Amniotic epithelial cell (primary cell): ENCODE measurements around the gene DNAL1.
"Not testable (repeated sequence)": the region's sequence is repeated elsewhere in the genome, so short reads cannot be mapped to it uniquely, and the experiment has no call there.

Experiments used
- DNase-seq: peaks from one replicate; pipeline ENCODE4 v3.0.0-alpha.2; 2010; ENCODE audit warnings: low read depth

The DNAL1 gene, protein sequence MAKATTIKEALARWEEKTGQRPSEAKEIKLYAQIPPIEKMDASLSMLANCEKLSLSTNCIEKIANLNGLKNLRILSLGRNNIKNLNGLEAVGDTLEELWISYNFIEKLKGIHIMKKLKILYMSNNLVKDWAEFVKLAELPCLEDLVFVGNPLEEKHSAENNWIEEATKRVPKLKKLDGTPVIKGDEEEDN

DNA sequence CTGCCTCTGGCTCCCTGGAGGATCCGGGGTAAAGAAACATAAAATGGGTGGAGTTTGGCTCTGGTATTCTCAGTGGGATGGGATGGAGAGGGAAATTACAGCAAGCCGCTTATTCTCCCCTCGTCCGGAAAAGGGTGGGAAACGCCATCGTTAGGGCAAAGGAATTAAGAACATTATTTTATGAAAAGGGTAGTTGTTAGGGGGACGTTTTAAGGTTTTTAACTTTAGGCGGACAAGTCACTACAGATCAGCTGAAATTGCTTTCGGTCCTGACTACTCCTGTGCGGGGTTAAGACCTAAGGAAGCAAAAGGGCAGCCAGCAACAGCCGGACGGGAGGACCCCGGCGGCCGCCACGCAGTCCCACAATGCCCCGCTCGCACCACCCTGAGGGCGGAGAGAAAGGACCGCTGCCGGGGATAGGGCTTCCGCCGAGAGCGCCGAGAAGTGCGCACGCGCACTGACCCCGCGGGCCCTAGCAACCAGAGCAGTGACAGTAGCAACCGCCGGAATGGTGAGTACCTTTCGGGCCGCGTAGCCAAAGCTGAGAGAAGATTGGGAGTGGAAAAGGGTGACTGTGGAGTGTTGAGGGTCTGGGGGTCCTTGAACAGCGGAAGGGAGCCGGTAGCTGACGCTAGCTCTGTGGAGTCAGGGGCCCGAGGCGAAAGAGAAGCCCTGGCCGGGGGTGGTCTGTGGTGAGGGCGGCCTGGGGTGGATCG lies at the start of gene DNAL1:
TSS of gene DNAL1 (plus strand) at position 456 of the 717 bp plus-strand sequence. CDS start at position 510, 54 bp downstream.
- DNase-seq = peak; percentile 84

DNA sequence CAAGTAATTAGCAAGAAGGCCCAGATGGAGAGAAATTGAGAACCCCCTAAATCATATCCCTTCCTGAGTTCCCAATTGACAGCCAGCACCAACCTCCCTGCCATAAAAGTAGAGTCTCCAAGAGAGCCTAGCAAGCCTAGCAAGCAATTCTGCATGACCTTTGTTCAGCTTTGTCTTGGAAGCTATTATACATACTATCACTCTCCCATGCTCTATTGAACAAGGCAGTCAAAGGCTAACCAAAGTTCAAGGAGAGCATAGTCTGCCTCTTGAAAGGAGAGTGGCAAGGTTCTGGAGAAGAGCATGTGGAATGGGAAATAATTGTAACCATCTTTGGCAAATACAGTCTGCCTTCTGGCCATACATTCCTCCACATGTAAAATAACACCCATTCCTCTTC lies 45.3 kb upstream of the DNAL1 start:
- DNase-seq = no peak

DNA sequence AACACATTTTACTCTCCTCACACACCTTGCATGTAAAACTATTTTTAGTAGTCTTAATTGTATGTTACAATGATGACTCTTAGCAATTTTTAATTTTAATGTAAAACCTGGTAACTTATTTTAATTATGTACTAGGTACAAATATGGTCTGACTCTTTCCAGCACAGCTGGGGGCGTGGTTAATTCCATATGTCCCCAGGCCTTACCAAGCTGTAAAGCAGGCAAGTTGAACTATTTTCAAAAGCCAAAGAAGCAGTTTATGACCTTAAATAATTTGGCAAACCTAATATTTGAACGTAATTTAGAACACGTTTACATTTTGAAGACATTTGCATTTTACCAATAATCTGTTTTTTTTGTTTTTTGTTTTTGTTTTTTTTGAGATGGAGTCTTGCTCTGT lies 41.8 kb upstream of the DNAL1 start:
- DNase-seq = no peak

DNA sequence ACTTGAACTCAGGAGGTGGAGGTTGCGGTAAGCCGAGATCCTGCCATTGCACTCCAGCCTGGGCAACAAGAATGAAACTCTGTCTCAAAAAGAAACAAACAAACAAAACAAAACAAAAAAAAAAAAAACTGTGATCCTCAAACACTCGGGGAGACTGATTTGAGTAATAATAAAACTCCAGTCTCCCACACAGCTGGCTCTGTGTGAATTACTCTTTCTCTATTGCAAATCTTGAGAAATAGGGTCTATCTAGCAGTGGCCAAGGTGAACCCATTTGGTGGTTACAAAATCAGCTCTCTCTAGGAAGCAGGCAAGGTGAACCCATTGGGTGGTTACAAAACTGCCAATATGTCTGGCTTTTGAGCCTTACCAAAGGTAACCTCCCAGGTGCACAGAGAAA lies 38.5 kb upstream of the DNAL1 start:
- DNase-seq = no peak

DNA sequence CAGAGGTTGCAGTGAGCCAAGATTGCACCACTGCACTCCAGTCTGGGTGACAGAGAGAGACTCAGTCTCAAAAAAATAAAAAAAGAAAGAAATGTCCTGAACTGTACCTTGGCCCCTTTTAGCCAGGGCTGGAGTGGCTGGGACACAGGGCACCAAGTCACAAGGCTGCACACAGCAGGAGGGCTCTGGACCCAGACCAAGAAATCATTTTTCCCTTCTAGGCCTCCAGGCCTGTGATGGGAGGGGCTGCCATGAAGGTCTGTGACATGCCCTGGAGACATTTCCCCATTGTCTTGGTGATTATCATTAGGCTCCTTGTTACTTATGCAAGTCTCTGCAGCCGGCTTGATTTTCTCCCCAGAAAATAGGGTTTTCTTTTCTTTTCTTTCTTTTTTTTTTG lies 37.5 kb upstream of the DNAL1 start:
- DNase-seq = no peak

DNA sequence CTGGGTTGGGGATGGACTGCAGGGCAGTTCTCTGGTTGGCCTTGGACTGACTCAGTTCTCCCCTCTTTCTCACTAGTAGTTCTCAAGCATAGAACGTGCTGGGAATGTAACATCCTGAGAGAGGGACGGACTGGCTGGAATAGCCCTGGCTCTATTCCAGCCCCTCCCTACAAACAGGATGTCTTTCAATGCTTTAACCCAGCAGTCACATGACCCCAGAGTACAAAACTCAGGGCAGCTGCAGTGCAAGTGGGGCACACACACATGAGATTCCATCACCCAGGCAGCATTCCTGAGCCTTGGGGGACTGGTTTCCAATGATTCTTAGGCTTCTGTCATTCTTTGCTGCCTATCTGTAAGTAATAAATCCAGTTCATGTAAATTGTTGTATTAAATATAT lies 34.1 kb upstream of the DNAL1 start:
- peak; percentile 62 for DNase-seq

DNA sequence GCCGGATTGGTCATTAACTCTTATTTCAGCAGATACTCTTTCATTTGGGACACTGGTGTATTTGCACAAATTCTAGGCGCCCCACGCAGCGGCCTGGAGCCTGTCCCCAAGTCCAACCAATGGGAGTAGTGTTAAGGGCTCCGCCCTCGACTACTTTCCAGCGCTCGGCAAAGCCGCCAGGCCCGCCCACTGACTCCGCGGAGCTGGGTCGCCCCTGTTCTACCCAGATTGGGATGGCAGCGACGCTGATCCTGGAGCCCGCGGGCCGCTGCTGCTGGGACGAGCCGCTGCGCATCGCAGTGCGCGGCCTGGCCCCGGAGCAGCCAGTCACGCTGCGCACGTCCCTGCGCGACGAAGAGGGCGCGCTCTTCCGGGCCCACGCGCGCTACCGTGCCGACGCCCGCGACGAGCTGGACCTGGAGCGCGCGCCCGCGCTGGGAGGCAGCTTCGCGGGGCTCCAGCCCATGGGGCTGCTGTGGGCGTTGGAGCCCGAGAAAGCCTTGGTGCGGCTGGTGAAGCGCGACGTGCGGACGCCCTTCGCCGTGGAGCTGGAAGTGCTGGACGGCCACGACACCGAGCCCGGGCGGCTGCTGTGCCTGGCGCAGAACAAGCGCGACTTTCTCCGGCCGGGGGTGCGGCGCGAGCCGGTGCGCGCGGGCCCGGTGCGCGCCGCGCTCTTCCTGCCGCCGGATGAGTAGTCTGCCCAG lies 32.3 kb upstream of the DNAL1 start, which contains the start of gene ACOT6:
TSS of gene ACOT6 (plus strand) at position 179 of the 707 bp plus-strand sequence. CDS start at position 234, 55 bp downstream.
- peak; percentile 65 for DNase-seq

DNA sequence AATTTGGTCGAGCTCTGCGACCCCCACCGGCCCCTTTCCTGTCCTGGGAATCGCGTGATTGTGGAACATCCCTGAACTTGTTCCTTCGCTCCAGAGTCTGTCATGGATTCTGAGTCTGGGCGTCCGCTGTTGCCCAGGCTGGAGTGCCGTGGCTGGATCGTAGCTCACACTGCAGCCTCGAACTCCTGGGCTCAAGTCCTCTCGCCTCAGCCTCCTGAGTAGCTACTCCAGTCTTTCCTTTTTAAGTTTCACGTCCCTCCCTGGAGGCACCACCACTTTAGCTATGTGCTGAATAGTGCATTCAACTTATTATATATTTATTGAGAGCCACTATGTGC lies 31.8 kb upstream of the DNAL1 start:
- no peak for DNase-seq

DNA sequence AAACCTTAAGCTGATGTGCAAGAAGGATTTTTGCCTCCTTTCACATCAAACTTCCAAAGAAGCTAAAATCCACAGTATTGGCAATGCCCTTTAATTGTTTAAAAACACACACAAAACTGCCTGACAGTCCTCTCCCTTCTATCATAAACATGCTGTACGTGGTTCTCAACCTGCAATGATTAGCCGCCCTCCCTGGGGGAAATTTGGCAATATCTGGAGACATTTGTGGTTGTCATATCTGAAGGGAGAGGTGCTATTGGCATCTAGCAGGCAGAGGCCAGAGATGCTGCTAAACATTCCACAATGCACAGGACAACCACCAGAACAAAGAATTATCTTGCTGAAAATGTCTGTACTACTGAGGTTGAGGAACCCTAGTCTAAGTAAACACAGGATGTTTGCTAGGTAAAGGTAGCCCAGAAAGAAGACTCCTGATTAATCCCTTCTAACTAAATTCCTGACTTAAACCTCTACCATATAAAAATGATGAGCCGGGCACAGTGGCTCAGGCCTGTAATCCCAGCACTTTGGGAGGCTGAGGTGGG lies 31.3 kb upstream of the DNAL1 start:
- DNase-seq = no peak

DNA sequence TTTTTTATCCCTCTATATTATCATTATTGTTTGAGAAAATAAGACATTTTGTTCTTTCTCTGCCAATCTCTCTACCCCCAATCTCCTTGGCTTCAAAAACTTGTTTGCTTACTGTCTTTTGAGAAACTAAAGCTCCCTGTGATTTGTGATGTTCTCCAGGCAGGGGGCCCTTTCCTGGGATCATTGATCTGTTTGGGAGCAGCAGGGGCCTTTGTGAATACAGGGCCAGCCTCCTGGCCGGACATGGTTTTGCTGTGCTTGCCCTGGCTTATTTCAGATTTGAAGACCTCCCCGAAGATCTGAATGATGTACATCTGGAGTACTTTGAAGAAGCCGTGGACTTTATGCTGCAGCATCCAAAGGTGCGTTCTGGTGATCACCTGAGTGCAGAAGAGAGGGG lies 28.0 kb upstream of the DNAL1 start:
- no peak for DNase-seq

DNA sequence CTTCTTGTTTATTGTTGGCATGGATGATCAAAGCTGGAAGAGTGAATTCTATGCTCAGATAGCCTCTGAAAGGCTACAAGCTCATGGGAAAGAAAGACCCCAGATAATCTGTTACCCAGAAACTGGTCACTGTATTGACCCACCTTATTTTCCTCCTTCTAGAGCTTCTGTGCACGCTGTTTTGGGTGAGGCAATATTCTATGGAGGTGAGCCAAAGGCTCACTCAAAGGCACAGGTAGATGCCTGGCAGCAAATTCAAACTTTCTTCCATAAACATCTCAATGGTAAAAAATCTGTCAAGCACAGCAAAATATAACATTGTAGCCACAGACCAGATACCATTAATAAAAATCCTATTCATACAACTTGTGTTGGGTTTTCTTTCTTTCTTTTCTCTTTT lies 25.3 kb upstream of the DNAL1 start:
- no peak for DNase-seq

DNA sequence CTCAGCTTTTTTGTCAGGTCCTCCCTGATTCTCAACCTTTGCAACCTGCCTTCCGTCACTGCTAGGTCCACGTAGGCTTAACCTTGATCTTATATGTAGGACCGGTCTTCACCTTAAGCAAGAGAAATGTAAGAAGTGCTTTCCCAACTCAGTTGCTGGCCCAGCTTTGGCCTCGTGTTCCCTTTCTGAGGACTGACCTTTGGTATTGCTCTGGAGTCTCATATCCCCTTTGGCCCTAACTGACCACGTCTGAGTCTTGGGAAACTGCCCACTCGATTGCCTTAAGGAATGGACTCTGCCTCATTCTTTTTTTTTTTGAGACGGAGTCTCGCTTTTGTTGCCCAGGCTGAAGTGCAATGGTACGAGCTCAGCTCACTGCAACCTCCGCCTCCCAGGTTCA lies 24.5 kb upstream of the DNAL1 start:
- DNase-seq = no peak

DNA sequence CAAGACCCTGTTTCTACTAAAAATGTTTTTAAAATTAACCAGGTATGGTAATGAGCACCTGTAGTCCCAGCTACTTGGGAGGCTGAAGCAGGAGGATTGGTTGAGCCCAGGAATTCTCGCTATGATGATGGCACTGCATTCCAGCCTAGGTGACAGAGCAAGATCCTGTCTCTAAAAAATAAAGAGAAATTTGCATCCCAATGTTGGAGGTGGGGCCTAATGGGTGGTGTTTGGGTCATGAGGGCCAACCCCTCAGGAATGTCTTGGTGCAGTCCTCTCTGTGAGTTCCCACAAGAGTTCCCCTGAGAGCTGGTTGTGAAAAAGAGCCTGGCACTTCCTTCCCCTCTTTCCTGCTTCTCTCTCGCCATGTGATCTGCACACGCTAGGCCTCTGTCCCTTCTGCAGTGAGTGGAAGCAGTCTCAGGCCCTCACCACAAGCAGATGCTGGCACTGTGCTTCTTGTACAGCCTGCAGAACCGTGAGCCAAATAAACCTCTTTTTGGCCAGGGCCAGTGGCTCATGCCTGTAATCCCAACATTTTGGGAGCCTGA lies 21.2 kb upstream of the DNAL1 start:
- no peak for DNase-seq

DNA sequence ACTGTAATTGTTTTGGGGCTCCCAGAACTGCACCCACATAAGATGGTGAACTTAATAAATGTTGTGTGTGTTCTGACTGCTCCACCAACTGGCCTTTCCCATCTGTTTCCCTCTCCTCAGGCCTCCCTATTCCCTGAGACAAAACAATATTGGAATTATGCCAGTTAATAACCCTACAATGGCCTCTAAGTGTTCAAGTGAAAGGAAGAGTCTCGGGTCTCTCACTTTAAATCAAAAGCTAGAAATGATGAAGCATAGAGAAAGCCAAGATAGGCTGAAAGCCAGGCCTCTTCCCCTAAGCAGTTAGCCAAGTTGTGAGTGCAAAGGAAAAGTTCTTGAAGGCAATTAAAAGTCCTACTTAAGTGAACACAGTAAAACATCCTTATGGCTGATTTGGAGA lies 19.1 kb upstream of the DNAL1 start:
- no peak for DNase-seq

DNA sequence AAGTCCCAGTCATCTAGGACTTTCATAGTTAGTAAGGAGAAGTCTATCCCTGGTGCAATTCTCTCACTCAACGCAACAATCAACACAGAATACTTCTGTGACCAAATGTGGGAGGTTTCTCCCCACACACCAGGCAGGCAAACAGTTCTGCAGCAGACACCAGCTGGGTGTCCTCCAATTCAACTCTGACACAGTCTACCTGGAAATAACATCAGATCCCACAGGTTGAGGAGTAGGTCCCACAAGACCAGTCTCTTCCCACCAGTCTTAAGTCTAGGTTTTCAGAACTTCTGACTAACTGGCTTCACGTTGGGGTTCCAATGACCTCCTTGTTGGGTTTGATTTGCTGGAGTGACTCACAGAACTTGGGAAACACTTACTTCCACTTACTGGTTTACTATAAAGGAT lies 17.6 kb upstream of the DNAL1 start:
- no peak for DNase-seq

DNA sequence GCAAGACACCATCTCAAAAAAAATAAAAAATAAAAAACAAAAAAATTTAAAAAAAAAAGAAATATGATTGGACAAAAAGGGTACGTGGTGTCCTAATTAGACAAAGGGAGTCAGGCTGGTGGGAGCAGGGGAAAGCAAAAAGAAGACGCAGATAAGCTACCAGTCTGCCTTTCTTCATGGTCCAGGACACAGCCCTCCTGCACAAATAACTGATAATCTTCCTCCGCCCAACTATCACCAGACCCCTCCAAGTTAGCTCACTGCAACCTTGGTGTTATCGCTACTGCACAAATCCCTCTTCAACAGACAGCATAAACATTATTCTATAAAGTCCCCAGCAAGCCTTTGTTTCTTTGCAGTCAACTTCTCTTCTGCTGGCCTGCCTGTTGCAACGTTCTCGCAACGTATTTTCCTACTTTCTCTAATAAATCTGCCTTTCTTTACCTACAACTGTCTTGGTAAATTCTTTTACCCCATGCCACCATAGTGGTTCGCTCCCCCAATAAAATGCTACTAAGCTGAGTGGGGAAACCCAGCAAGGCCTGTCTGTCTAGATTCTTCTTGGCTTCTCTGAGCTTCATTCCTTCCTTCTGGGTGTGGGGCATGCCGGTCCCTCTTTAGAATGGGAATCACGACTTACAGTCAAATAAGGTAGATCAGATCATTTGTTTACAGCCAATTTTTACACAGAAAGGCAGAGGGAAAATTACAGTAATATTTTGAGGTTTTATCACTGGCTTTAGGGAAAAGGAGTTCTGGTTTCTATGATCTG lies 14.6 kb upstream of the DNAL1 start:
- no peak for DNase-seq

DNA sequence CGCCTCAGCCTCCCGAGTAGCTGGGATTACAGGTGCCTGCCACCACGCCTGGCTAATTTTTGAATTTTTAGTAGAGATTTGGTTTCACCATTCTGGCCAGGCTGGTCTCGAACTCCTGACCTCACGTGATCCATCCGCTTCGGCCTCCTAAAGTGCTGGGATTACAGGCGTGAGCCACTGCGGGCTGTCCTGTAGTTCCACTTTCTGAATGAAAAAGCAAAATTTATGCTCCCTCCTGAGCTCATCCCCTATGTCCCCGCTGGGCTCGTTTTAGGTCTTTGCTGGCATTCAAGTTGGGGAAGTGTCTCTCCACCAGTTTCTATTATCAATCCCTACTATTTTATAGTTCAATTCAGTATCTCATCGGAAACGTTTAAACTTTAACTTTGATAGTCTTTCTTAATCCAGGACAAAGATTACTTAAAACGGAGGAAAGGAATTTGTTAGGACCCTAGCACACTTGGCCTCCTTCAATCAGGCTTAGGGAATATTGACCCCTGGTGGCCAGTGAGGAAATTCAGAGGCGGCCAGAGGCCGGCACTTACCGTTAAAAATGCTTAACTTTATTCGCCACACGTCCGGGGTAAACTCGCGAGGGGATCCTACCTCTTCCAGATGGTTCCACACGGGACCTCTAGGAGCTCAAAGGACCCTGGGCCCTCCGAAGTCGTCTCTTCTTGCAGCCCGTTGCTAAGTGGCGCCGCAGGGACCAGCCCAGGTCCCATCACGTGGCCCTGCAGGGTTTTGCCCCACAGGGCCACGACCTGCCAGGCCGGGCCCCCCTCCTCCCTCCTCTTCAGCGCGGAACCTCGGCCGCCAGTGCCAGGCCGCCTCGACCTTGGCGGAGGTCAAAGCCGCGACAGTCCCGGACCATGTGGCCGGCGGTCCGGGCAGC lies 11.4 kb upstream of the DNAL1 start:
- peak; percentile 69 for DNase-seq

DNA sequence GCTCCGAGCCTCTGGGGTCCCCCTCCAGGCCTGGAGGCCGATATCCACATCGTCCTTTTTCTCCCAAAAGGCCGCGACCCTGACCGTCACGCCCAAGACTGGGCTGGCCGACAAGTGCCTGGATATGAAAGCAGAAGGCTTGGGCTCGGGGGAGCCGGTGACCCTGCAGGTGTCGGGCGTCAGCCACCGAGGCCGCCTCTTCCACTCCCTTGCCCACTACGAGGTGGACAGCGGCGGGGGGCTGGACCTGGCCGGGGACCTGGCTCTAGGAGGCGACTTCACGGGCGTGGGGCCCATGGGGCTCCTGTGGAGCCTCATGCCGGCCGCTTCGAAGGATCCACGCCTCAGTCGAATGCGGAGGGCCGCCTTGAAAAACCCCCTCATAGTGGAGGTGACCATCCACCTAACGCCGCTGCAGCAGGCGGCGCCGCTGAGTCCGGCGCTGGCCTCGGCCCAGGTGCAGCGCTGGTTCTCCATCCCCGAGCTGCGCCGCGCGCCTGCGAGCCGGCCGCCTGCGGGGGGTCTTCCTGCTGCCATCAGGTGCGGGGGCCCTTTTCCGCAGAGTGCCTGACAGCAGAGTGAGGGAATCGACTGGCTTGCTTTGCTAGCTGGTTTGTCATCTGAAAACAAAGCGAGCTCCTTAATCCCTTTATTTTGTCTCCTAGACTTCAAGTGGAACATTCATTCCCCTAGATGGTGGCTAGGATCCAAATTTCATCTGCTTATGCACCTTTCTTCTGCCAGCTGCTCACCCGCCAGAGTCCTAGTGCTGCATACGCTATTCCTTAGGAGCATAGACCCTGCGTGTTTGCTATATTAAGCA lies 10.6 kb upstream of the DNAL1 start:
- no peak for DNase-seq

DNA sequence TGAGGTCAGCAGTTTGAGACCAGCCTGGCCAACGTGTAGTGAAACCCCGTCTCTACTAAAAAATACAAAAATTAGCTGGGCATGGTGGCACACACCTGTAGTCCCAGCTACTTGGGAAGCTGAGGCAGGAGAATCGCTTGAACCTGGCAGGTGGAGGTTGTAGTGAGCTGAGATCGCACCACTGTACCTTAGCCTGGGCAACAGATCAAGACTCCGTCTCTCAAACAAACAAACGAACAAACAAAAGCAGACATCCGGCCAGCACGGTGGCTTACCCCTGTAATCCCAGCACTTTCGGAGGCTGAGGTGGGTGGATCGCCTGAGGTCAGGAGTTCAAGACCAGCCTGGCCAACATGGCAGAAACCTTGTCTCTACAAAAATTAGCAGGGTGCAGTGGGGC lies 8.4 kb upstream of the DNAL1 start:
- not testable (repeated sequence) for DNase-seq

DNA sequence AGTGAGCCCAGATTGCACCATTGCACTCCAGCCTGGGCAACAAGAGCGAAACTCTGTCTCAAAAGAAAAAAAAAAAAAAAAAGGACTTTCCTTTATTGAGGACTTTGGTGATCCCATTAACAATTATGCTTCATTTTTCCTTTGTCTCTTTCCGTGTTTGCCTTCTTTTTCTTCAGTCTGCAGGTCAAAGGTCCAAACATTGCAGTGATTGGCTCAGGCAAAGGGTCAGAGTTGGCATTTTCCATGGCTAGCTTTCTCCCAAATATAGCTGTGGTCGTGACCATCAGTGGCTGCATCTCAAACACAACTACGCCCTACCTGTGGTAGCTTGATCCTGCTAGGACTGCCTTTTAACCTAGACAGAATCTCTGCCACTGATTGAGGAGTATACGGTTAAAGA lies 7.0 kb upstream of the DNAL1 start:
- DNase-seq = no peak
